BJ (cell line): ENCODE results near the gene GATM. TPM values are rescaled to one million over a fixed set of nuclear protein-coding genes. Genes with fewer than 3 reads are reported as not detected.

Source experiments
- CTCF ChIA-PET: fragments of 350-600 bp; formaldehyde crosslinking; extraction: SDS; loops from one replicate; lab custom pipeline; 2021; ENCODE audit warnings: antibody characterized with exemption, inconsistent platforms; lab: Yijun Ruan, JAX
- POLR2A ChIA-PET: fragments of 300-600 bp; sonication (Branson Sonifier 250); formaldehyde crosslinking; extraction: SDS; loops from one replicate; lab custom pipeline; 2021; ENCODE audit warnings: antibody characterized with exemption; lab: Charles Lee
- DNase-seq: peaks from one replicate; pipeline ENCODE4 v3.0.0-alpha.2; 2011; ENCODE audit warnings: low read depth
- H3K27me3 ChIP-seq: 2 replicates; pipeline ENCODE4 v1.6.0; 2011; ENCODE audit warnings: low read length; ENCODE audit not compliant: control insufficient read depth, insufficient read depth
- H3K36me3 ChIP-seq: 2 replicates; pipeline ENCODE4 v1.5.1; 2011; ENCODE audit warnings: low read length; ENCODE audit not compliant: control insufficient read depth, insufficient read depth
- H3K4me3 ChIP-seq: 2 replicates; pipeline ENCODE4 v1.5.1; 2011; ENCODE audit warnings: low read depth, mild to moderate bottlenecking, control low read depth, low read length
- polyA minus RNA-seq: library from RNA; depleted of rRNA, polyadenylated mRNA; stranded (reverse); fragments of >200 nt; gene quantifications from 2 replicates; pipeline ENCODE4 v1.2.3, GENCODE V29; 2011; rRNA and poly(A)+ RNA removed
- polyA plus RNA-seq: library from polyadenylated mRNA; depleted of rRNA; stranded (reverse); fragments of >200 nt; gene quantifications from 2 replicates; pipeline ENCODE4 v1.2.3, GENCODE V29; 2011; rRNA removed
- TF ChIP-seq, protein P1 (sequence below): IDR thresholded peaks from 2 replicates; pipeline ENCODE4 v1.5.1; 2011; ENCODE audit warnings: low read depth, mild to moderate bottlenecking, control low read depth, inconsistent platforms, low read length, moderate library complexity; ENCODE audit not compliant: insufficient read depth

GATM gene, protein sequence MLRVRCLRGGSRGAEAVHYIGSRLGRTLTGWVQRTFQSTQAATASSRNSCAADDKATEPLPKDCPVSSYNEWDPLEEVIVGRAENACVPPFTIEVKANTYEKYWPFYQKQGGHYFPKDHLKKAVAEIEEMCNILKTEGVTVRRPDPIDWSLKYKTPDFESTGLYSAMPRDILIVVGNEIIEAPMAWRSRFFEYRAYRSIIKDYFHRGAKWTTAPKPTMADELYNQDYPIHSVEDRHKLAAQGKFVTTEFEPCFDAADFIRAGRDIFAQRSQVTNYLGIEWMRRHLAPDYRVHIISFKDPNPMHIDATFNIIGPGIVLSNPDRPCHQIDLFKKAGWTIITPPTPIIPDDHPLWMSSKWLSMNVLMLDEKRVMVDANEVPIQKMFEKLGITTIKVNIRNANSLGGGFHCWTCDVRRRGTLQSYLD
- polyA plus RNA-seq (0.10 and 0.17 TPM in 2 replicates), polyA minus RNA-seq (0.43 TPM in 1 of 2 replicates, not detected in the other)

DNA sequence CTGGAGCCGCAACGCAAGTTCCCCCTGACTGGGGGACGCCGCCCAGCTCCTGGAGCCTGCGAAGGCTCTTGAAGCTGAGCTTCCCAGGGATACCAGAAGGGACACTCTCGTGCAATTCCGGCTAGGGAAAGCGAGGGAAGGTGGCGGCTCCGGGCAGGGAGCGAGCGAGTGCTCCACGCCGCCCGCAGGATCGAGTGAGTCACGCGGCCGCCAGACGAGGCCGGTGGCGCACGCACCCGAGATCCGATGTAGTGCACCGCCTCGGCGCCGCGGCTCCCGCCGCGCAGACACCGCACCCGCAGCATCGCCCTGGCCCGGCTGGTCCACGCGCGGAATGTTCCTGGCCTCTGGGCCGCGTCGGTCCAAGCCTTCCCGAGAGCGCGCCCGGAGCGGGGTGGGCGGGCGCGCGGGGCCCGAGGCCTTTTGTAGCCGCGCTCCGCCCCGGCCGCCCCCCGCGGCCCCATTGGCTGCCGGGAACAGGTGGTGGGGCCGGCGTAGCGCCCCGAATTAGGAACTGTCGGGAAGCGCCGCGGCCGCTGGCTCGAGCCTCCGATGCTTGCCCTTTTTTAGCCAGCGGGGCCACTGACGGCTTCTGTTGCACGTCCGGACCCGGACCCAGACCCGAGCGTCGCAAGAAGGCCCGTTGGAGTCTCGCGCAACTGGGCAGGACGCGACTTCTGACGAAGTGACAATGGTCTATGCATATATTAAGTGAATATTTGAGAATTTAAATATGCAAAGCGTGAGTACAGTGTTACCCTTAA is at the start of gene GATM:
Gene GATM (minus strand): TSS at position 396 of the 764 bp plus-strand sequence. CDS start 91 bp downstream, at position 305.
- ChIA-PET POLR2A (no interaction called here), CTCF (interaction anchor here (1.1 to 1.6 kb wide), 2 partner anchors 11 to 79 kb away, joined by 3 to 5 read pairs; no protein-coding TSS in a partner anchor)
- peak; percentile 30 for DNase-seq
- peak within 1 kb of the TSS; percentile 42 for H3K4me3 ChIP-seq
- peaks cover 22% of the 10 kb centered on the region for H3K27me3 ChIP-seq
- TF ChIP-seq, protein P1, sequence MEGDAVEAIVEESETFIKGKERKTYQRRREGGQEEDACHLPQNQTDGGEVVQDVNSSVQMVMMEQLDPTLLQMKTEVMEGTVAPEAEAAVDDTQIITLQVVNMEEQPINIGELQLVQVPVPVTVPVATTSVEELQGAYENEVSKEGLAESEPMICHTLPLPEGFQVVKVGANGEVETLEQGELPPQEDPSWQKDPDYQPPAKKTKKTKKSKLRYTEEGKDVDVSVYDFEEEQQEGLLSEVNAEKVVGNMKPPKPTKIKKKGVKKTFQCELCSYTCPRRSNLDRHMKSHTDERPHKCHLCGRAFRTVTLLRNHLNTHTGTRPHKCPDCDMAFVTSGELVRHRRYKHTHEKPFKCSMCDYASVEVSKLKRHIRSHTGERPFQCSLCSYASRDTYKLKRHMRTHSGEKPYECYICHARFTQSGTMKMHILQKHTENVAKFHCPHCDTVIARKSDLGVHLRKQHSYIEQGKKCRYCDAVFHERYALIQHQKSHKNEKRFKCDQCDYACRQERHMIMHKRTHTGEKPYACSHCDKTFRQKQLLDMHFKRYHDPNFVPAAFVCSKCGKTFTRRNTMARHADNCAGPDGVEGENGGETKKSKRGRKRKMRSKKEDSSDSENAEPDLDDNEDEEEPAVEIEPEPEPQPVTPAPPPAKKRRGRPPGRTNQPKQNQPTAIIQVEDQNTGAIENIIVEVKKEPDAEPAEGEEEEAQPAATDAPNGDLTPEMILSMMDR = peak; percentile 68
- H3K36me3 ChIP-seq = no peaks in the 10 kb centered on the region

DNA sequence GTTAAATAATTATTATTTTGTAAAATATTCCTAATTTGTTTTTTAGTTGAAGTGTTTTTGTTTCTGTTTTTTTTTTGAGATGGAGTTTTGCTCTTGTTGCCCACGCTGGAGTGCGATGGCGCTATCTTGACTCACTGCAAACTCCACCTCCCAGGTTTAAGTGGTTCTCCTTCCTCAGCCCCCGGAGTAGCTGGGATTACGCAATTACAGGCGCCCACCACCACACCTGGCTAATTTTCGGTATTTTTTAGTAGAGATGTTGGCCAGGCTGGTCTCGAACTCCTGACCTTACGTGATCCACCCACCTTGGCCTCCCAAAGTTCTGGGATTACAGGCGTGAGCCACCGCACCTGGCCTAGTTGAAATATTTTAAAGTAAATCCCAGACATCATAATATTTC is 48.7 kb upstream of the GATM start:
- no peaks in the 10 kb centered on the region for H3K27me3 ChIP-seq
- TF ChIP-seq, protein P1 = no peak
- CTCF ChIA-PET = interaction anchor here (0.6 to 5.5 kb wide), 7 partner anchors 16 to 264 kb away, joined by 3 to 46 read pairs (median 5); no protein-coding TSS in a partner anchor
- DNase-seq = no peak
- POLR2A ChIA-PET = no interaction called here
- H3K4me3 ChIP-seq = no peak overlapping the region
- H3K36me3 ChIP-seq = no peaks in the 10 kb centered on the region

DNA sequence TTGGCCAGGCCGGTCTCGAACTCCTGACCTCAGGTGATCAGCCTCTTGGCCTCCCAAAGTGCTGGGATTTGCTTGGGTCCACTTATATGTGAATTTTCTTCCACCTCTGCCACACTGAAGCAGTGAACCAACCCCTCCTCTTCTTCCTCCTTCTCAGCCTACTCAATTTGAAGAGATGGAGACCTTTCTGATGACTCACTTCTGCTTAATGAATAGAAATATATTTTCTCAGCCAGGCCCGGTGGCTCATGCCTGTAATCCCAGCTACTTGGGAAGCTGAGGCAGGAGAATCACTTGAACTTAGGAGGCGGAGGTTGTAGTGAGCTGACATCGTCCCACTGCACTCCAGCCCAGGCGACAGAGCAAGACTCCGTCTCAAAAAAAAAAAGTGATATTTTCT is 46.8 kb upstream of the GATM start:
- Histone ChIP-seq H3K36me3 (no peaks in the 10 kb centered on the region), H3K27me3 (no peaks in the 10 kb centered on the region), H3K4me3 (no peak overlapping the region)
- ChIA-PET POLR2A (no interaction called here), CTCF (interaction anchor here (1.0 to 5.5 kb wide), 2 partner anchors 21 to 32 kb away, joined by 3 to 46 read pairs; no protein-coding TSS in a partner anchor)
- TF ChIP-seq, protein P1 = no peak
- no peak for DNase-seq

DNA sequence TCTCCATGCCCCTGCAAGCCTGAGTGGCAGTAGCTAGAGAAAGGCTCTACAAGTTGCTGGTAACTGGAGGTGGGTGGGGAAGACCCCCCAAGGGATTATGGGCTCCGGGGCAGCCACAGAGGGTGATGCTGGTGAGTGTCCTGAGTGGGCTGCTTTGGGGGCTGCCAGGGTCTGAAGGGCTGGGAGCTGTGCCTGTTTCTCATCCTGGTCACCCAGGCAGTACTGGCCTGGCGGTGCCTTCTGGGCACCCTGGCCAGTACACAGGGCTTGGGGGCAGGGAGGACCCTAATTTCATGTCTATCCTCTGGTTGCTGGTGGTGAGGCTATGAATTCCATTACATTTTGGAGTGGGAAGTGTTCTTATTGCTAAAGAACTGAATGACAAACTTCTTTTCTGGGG is 46.1 kb upstream of the GATM start:
- TF ChIP-seq, protein P1 = no peak
- CTCF ChIA-PET = interaction anchor here (5.5 kb wide), 1 partner anchor 33 kb away, joined by 46 read pairs; no protein-coding TSS in a partner anchor
- Histone ChIP-seq H3K36me3 (no peaks in the 10 kb centered on the region), H3K4me3 (no peak overlapping the region), H3K27me3 (no peaks in the 10 kb centered on the region)
- POLR2A ChIA-PET = no interaction called here
- no peak for DNase-seq
